KOPT-K1 (cell line): ENCODE results near the gene FOXB1.

Experiments used
- H3K27ac ChIP-seq: fragments of 200-600 bp; sonication (generic); 2 replicates; pipeline ENCODE4 v1.5.1; 2016; ENCODE audit warnings: antibody characterized with exemption, mild to moderate bottlenecking, low read depth, low read length; ENCODE audit not compliant: poor library complexity, severe bottlenecking
- H3K36me3 ChIP-seq: fragments of 200-600 bp; sonication (generic); 2 replicates; pipeline ENCODE4 v1.5.1; 2017; ENCODE audit warnings: antibody characterized with exemption, mild to moderate bottlenecking, low read length, moderate library complexity; ENCODE audit not compliant: insufficient read depth
- H3K9me3 ChIP-seq: fragments of 200-600 bp; sonication (generic); 2 replicates; pipeline ENCODE4 v1.5.1; 2017; ENCODE audit warnings: antibody characterized with exemption, low read length, mild to moderate bottlenecking; ENCODE audit not compliant: insufficient read depth, poor library complexity, severe bottlenecking

The FOXB1 gene

GRCh38 chr15:60004009-60004845, at the start of gene FOXB1:
FOXB1 (plus strand) TSS chr15:60004311; CDS start chr15:60004964, 653 bp downstream.
- H3K9me3 ChIP-seq = no peaks in the 10 kb centered on the region
- H3K36me3 ChIP-seq = no peaks in the 10 kb centered on the region
- peak within 1 kb of the TSS; percentile 66 for H3K27ac ChIP-seq

GRCh38 chr15:59958288-59958687, 45.8 kb upstream of the FOXB1 start:
- H3K9me3 ChIP-seq = peaks cover 53% of the 10 kb centered on the region
- no peaks in the 10 kb centered on the region for H3K36me3 ChIP-seq
- H3K27ac ChIP-seq = no peak overlapping the region

- Histone ChIP-seq H3K36me3 (no peaks in the 10 kb centered on the region), H3K9me3 (peaks cover 62% of the 10 kb centered on the region), H3K27ac (no peak overlapping the region)
These were observed 43.8 kb upstream of the FOXB1 start for GRCh38 chr15:59960318-59960717.

GRCh38 chr15:59963322-59963721, 40.8 kb upstream of the FOXB1 start:
- H3K36me3 ChIP-seq = no peaks in the 10 kb centered on the region
- H3K9me3 ChIP-seq = peaks cover 39% of the 10 kb centered on the region
- no peak overlapping the region for H3K27ac ChIP-seq

- no peak overlapping the region for H3K27ac ChIP-seq
- H3K36me3 ChIP-seq = no peaks in the 10 kb centered on the region
- peaks cover 36% of the 10 kb centered on the region for H3K9me3 ChIP-seq
These were observed 40.2 kb upstream of the FOXB1 start for GRCh38 chr15:59963925-59964324.

- Histone ChIP-seq H3K27ac (no peak overlapping the region), H3K36me3 (no peaks in the 10 kb centered on the region), H3K9me3 (peaks cover 21% of the 10 kb centered on the region)
These were observed 38.4 kb upstream of the FOXB1 start for GRCh38 chr15:59965741-59966140.

GRCh38 chr15:59966262-59966661, 37.8 kb upstream of the FOXB1 start:
- H3K27ac ChIP-seq = no peak overlapping the region
- no peaks in the 10 kb centered on the region for H3K36me3 ChIP-seq
- H3K9me3 ChIP-seq = peaks cover 17% of the 10 kb centered on the region

- no peaks in the 10 kb centered on the region for H3K36me3 ChIP-seq
- no peak overlapping the region for H3K27ac ChIP-seq
- peaks cover 9% of the 10 kb centered on the region for H3K9me3 ChIP-seq
These were observed 35.8 kb upstream of the FOXB1 start for GRCh38 chr15:59968314-59968713.

GRCh38 chr15:59972241-59972640, 31.9 kb upstream of the FOXB1 start:
- Histone ChIP-seq H3K9me3 (peaks cover 4% of the 10 kb centered on the region), H3K27ac (no peak overlapping the region), H3K36me3 (no peaks in the 10 kb centered on the region)

- peak overlapping the region; percentile 59 for H3K27ac ChIP-seq
- H3K9me3 ChIP-seq = peaks cover 16% of the 10 kb centered on the region
These were observed 27.4 kb upstream of the FOXB1 start for GRCh38 chr15:59976480-59977271.

GRCh38 chr15:59991834-59992233, 12.3 kb upstream of the FOXB1 start:
- Histone ChIP-seq H3K9me3 (no peaks in the 10 kb centered on the region), H3K36me3 (no peaks in the 10 kb centered on the region)

More at GRCh38 chr15:59976480-59977271, 27.4 kb upstream of the FOXB1 start:
- no peaks in the 10 kb centered on the region for H3K36me3 ChIP-seq

GRCh38 chr15:59993041-59993750, 10.9 kb upstream of the FOXB1 start:
- Histone ChIP-seq H3K27ac (no peak overlapping the region), H3K9me3 (no peaks in the 10 kb centered on the region), H3K36me3 (no peaks in the 10 kb centered on the region)

More at GRCh38 chr15:59991834-59992233, 12.3 kb upstream of the FOXB1 start:
- no peak overlapping the region for H3K27ac ChIP-seq

- no peaks in the 10 kb centered on the region for H3K36me3 ChIP-seq
- H3K27ac ChIP-seq = no peak overlapping the region
- H3K9me3 ChIP-seq = no peaks in the 10 kb centered on the region
These were observed 10.1 kb upstream of the FOXB1 start for GRCh38 chr15:59993950-59994401.

- Histone ChIP-seq H3K27ac (no peak overlapping the region), H3K9me3 (no peaks in the 10 kb centered on the region), H3K36me3 (no peaks in the 10 kb centered on the region)
These were observed 9.6 kb upstream of the FOXB1 start for GRCh38 chr15:59994526-59994887.
